Activated T-cell treated with anti-CD3 and anti-CD28 coated beads for 48 hours (primary cell): ENCODE measurements around the gene ZNF512B.

ENCODE experiments used
- DNase-seq: peaks from one replicate; pipeline ENCODE4 v3.0.0-alpha.2; 2020; ENCODE audit warnings: low read depth

ZNF512B gene

GRCh38 chr20:63947638-63948456 is 21.9 kb downstream of the ZNF512B start:
- DNase-seq = no peak

GRCh38 chr20:63946986-63947637 is 22.6 kb downstream of the ZNF512B start:
- no peak for DNase-seq

GRCh38 chr20:63945921-63946920 is 23.5 kb downstream of the ZNF512B start:
- no peak for DNase-seq

GRCh38 chr20:63945031-63945658 is 24.6 kb downstream of the ZNF512B start:
- DNase-seq = no peak

- DNase-seq = no peak
Observed at GRCh38 chr20:63944078-63944941, 25.4 kb downstream of the ZNF512B start.

GRCh38 chr20:63943808-63944077 is 26.0 kb downstream of the ZNF512B start:
- no peak for DNase-seq

- DNase-seq = no peak
Observed at GRCh38 chr20:63942969-63943807, 26.5 kb downstream of the ZNF512B start.

GRCh38 chr20:63942250-63942951 is 27.3 kb downstream of the ZNF512B start:
- peak; percentile 63 for DNase-seq

GRCh38 chr20:63941282-63942081 is 28.2 kb downstream of the ZNF512B start:
- peak; percentile 67 for DNase-seq

- no peak for DNase-seq
Observed at GRCh38 chr20:63940472-63941266, 29.1 kb downstream of the ZNF512B start.

- DNase-seq = no peak
Observed at GRCh38 chr20:63940071-63940471, 29.7 kb downstream of the ZNF512B start.

GRCh38 chr20:63939061-63939935 is 30.4 kb downstream of the ZNF512B start:
- no peak for DNase-seq

GRCh38 chr20:63937596-63937995 is 32.1 kb downstream of the ZNF512B start:
- DNase-seq = no peak

- no peak for DNase-seq
Observed at GRCh38 chr20:63935447-63935846, 34.3 kb downstream of the ZNF512B start.

- no peak for DNase-seq
Observed at GRCh38 chr20:63934271-63935068, 35.3 kb downstream of the ZNF512B start.

- no peak for DNase-seq
Observed at GRCh38 chr20:63933646-63934045, 36.1 kb downstream of the ZNF512B start.
